Activated B cell treated with CpG ODN at 0.5 μM for 24 hours (primary cell): ENCODE results near the gene PTPRK. TPM values are rescaled to one million over a fixed set of nuclear protein-coding genes. Genes with fewer than 3 reads are reported as not detected.

Experiments used
- ATAC-seq: fragments of 200-7000 bp; cut with Tn5 transposase; one replicate; pipeline ENCODE4 v1.10.0; 2021; ENCODE audit warnings: low read depth, mild to moderate bottlenecking, moderate library complexity
- CTCF ChIA-PET: fragments of 350-600 bp; sonication (Branson Sonifier 250); formaldehyde crosslinking; loops from one replicate; lab custom pipeline; 2021; ENCODE audit warnings: antibody characterized with exemption; lab: Charles Lee
- POLR2A ChIA-PET: fragments of 350-600 bp; sonication (Branson Sonifier 250); formaldehyde crosslinking; loops from one replicate; lab custom pipeline; 2021; ENCODE audit warnings: antibody characterized with exemption; lab: Charles Lee
- DNase-seq: peaks from one replicate; pipeline ENCODE4 v3.0.0; 2022
- H3K27ac Mint-ChIP-seq: one replicate; pipeline ENCODE4 v1.8.0; 2020; ENCODE audit warnings: mixed read lengths
- H3K27me3 Mint-ChIP-seq: one replicate; pipeline ENCODE4 v1.8.0; 2021; ENCODE audit warnings: mixed read lengths
- H3K36me3 Mint-ChIP-seq: one replicate; pipeline ENCODE4 v1.8.0; 2021; ENCODE audit warnings: low read depth, mixed read lengths
- H3K4me1 Mint-ChIP-seq: one replicate; pipeline ENCODE4 v1.8.0; 2021; ENCODE audit warnings: mixed read lengths
- H3K4me3 Mint-ChIP-seq: one replicate; pipeline ENCODE4 v1.8.0; 2020; ENCODE audit warnings: mild to moderate bottlenecking, mixed read lengths
- H3K9me3 Mint-ChIP-seq: one replicate; pipeline ENCODE4 v1.8.0; 2020; ENCODE audit warnings: mixed read lengths
- CTCF ChIP-seq: fragments of 200-600 bp; IDR thresholded peaks from one replicate; pipeline ENCODE4 v1.8.0; 2022; ENCODE audit warnings: antibody characterized with exemption, mild to moderate bottlenecking
- intact Hi-C: fragments of 100-400 bp; cut with micrococcal nuclease; formaldehyde crosslinking; loops from one replicate; pipeline ENCODE4 v1.15.1; 2024
- total RNA-seq: library from RNA; stranded (reverse); gene quantifications from 2 replicates; pipeline ENCODE4 v1.2.3, GENCODE V29; 2022

The PTPRK gene
- total RNA-seq, 1 donor from 2014 or later: 14.2 TPM

- DNase-seq (no peak), ATAC-seq (no peak)
- intact Hi-C loops: no loop called here
- peaks cover 14% of the 10 kb centered on the region for H3K36me3 Mint-ChIP-seq
- TF ChIP-seq CTCF: no peak
- CTCF ChIA-PET: no interaction called here
- H3K9me3 Mint-ChIP-seq: no peaks in the 10 kb centered on the region
- no peak overlapping the region for H3K4me3 Mint-ChIP-seq
- H3K27ac Mint-ChIP-seq: no peak overlapping the region
- POLR2A ChIA-PET: no interaction called here
- H3K4me1 Mint-ChIP-seq: no peaks in the 10 kb centered on the region
- no peaks in the 10 kb centered on the region for H3K27me3 Mint-ChIP-seq
These were observed 349.2 kb downstream of the PTPRK start for GRCh38 chr6:128171182-128171581.

DNA sequence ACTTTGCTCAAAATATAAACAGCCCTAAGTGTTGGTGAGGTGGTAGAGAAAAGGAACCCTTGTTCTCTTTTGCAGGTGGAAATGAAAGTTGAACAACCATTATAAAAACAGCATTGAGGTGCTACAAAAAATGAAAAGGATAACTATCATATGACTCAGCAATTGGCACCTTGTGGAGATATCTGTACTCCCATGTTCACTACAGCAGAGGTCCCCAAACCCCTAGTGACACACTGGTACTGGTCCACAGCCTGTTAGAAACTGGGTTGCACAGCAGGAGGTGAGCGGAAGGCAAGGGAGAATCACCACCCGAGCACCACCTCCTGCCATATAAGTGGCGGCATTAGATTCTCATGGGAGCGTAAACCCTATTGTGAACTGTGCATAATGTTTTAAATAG is 352.2 kb downstream of the PTPRK start:
- TF ChIP-seq CTCF: no peak
- intact Hi-C loops: no loop called here
- CTCF ChIA-PET: no interaction called here
- no peak overlapping the region for H3K4me3 Mint-ChIP-seq
- DNase-seq: no peak
- no peaks in the 10 kb centered on the region for H3K9me3 Mint-ChIP-seq
- no peaks in the 10 kb centered on the region for H3K27me3 Mint-ChIP-seq
- no peaks in the 10 kb centered on the region for H3K4me1 Mint-ChIP-seq
- no peak for ATAC-seq
- H3K36me3 Mint-ChIP-seq: peaks cover 8% of the 10 kb centered on the region
- POLR2A ChIA-PET: no interaction called here
- no peak overlapping the region for H3K27ac Mint-ChIP-seq

DNA sequence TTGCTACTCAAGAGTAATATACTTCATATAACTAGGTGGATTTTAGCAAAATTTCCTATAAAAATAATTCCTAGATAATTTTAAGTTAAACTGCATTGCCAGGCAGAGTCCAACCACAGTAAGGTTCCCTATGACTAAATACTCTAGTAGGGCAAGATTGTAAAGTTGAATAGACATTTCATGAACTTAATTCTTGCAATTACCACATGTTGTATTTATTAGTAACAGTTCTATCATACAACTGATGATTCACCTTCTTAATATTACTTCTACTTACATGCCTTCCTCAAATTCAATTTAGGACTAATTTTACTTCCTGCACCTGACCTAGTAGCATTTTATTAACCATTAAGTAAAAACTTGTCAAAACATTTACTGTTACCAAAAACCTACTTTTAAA is 352.8 kb downstream of the PTPRK start:
- intact Hi-C loops: no loop called here
- H3K27ac Mint-ChIP-seq: no peak overlapping the region
- DNase-seq (no peak), ATAC-seq (no peak)
- H3K9me3 Mint-ChIP-seq: no peaks in the 10 kb centered on the region
- CTCF ChIA-PET: no interaction called here
- POLR2A ChIA-PET: no interaction called here
- H3K36me3 Mint-ChIP-seq: peaks cover 8% of the 10 kb centered on the region
- H3K4me3 Mint-ChIP-seq: no peak overlapping the region
- no peaks in the 10 kb centered on the region for H3K27me3 Mint-ChIP-seq
- no peaks in the 10 kb centered on the region for H3K4me1 Mint-ChIP-seq
- no peak for TF ChIP-seq CTCF

- Mint-ChIP-seq H3K4me1 (peaks cover 4% of the 10 kb centered on the region), H3K36me3 (no peaks in the 10 kb centered on the region), H3K4me3 (no peak overlapping the region), H3K27me3 (no peaks in the 10 kb centered on the region), H3K9me3 (no peaks in the 10 kb centered on the region), H3K27ac (no peak overlapping the region)
- no peak for TF ChIP-seq CTCF
- ATAC-seq: no peak
- intact Hi-C loops: no loop called here
- CTCF ChIA-PET: no interaction called here
- POLR2A ChIA-PET: no interaction called here
- no peak for DNase-seq
These were observed 356.1 kb downstream of the PTPRK start for GRCh38 chr6:128164254-128164653.

DNA sequence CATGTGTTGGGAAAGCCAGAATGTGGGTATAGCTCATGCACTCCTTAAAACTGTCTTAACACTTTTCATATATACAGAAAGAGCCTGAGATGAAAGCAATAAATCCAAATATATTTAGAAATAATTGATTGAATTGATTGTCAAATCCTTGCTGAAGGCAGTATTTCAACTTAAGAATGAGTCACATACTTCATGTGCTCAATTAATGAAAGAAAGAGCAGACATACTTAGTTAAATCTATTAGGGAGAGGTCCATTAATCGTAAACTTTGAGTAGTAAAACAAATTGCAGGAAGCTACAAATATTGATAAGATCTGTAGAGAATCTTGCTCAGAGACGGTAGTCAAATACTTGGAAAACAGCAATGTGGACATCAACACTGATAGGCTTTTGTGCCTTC is 358.0 kb downstream of the PTPRK start:
- Mint-ChIP-seq H3K36me3 (no peaks in the 10 kb centered on the region), H3K27me3 (no peaks in the 10 kb centered on the region), H3K27ac (no peak overlapping the region), H3K9me3 (no peaks in the 10 kb centered on the region), H3K4me3 (no peak overlapping the region), H3K4me1 (peaks cover 16% of the 10 kb centered on the region)
- intact Hi-C loops: loop anchor here (1.0 kb wide), 1 partner anchor 11 kb away; no protein-coding TSS in a partner anchor
- ATAC-seq (no peak), DNase-seq (no peak)
- TF ChIP-seq CTCF: no peak
- ChIA-PET CTCF (no interaction called here), POLR2A (no interaction called here)
